HEK293 (cell line): ENCODE data around the gene KIF11.

Experiments
- GLIS2 ChIP-seq: fragments of 450-650 bp; formaldehyde crosslinking; IDR thresholded peaks from 2 replicates; pipeline ENCODE4 v1.5.1; 2016; ENCODE audit warnings: missing biosample characterization, missing genetic modification characterization
- HOXC10 ChIP-seq: sonication (generic); formaldehyde crosslinking; IDR thresholded peaks from 2 replicates; pipeline ENCODE4 v1.8.1; 2023; ENCODE audit warnings: mild to moderate bottlenecking, missing genetic modification reagents
- KLF17 ChIP-seq: fragments of 450-650 bp; formaldehyde crosslinking; IDR thresholded peaks from 2 replicates; pipeline ENCODE4 v1.5.1; 2016; ENCODE audit warnings: missing biosample characterization, missing genetic modification characterization
- SCRT1 ChIP-seq: fragments of 450-650 bp; formaldehyde crosslinking; IDR thresholded peaks from 2 replicates; pipeline ENCODE4 v1.5.1; 2016; ENCODE audit warnings: missing biosample characterization, missing genetic modification characterization, borderline replicate concordance
- ZBTB11 ChIP-seq: fragments of 450-650 bp; formaldehyde crosslinking; conservative IDR thresholded peaks from 2 replicates; pipeline ENCODE4 v1.5.1; 2016; ENCODE audit warnings: low read depth, missing biosample characterization, missing genetic modification characterization
- ZFP41 ChIP-seq: fragments of 450-650 bp; formaldehyde crosslinking; IDR thresholded peaks from 2 replicates; pipeline ENCODE4 v1.5.1; 2016; ENCODE audit warnings: missing biosample characterization, missing genetic modification characterization, borderline replicate concordance
- ZNF211 ChIP-seq: fragments of 450-650 bp; formaldehyde crosslinking; IDR thresholded peaks from 2 replicates; pipeline ENCODE4 v1.5.1; 2016; ENCODE audit warnings: low read depth, missing biosample characterization, missing genetic modification characterization
- ZNF350 ChIP-seq: fragments of 450-650 bp; formaldehyde crosslinking; IDR thresholded peaks from 2 replicates; pipeline ENCODE4 v1.5.0; 2017; ENCODE audit warnings: missing biosample characterization, mild to moderate bottlenecking, missing genetic modification characterization
- ZNF416 ChIP-seq: fragments of 450-650 bp; formaldehyde crosslinking; IDR thresholded peaks from 2 replicates; pipeline ENCODE4 v1.5.1; 2016; ENCODE audit warnings: missing biosample characterization, missing genetic modification characterization
- ZNF423 ChIP-seq: fragments of 450-650 bp; formaldehyde crosslinking; IDR thresholded peaks from 2 replicates; pipeline ENCODE4 v1.5.1; 2016; ENCODE audit warnings: missing biosample characterization, missing genetic modification characterization
- ZNF473 ChIP-seq: fragments of 450-650 bp; formaldehyde crosslinking; IDR thresholded peaks from 2 replicates; pipeline ENCODE4 v1.5.1; 2017; ENCODE audit warnings: missing biosample characterization, missing genetic modification characterization
- ZNF488 ChIP-seq: fragments of 450-650 bp; formaldehyde crosslinking; IDR thresholded peaks from 2 replicates; pipeline ENCODE4 v1.5.1; 2016; ENCODE audit warnings: missing biosample characterization, missing genetic modification characterization
- ZNF561 ChIP-seq: fragments of 450-650 bp; IDR thresholded peaks from 2 replicates; pipeline ENCODE4 v1.5.1; 2018; ENCODE audit warnings: missing biosample characterization, missing genetic modification characterization, borderline replicate concordance
- ZNF660 ChIP-seq: fragments of 450-650 bp; IDR thresholded peaks from 2 replicates; pipeline ENCODE4 v1.5.1; 2018; ENCODE audit warnings: missing biosample characterization, mild to moderate bottlenecking, missing genetic modification characterization
- ZNF785 ChIP-seq: fragments of 450-650 bp; formaldehyde crosslinking; IDR thresholded peaks from 2 replicates; pipeline ENCODE4 v1.5.1; 2016; ENCODE audit warnings: missing biosample characterization, missing genetic modification characterization
- ZSCAN30 ChIP-seq: fragments of 450-650 bp; IDR thresholded peaks from 2 replicates; pipeline ENCODE4 v1.5.1; 2018; ENCODE audit warnings: missing biosample characterization, mild to moderate bottlenecking, missing genetic modification characterization, moderate library complexity
- TF ChIP-seq, protein P1 (sequence below): fragments of 450-650 bp; IDR thresholded peaks from 2 replicates; pipeline ENCODE4 v1.5.1; 2018; ENCODE audit warnings: missing biosample characterization, mild to moderate bottlenecking, missing genetic modification characterization
- TF ChIP-seq, protein P2 (sequence below): fragments of 450-650 bp; formaldehyde crosslinking; IDR thresholded peaks from 2 replicates; pipeline ENCODE4 v1.5.1; 2016; ENCODE audit warnings: missing biosample characterization, missing genetic modification characterization
- TF ChIP-seq, protein P3 (sequence below): fragments of 450-650 bp; formaldehyde crosslinking; IDR thresholded peaks from 2 replicates; pipeline ENCODE4 v1.5.1; 2016; ENCODE audit warnings: missing biosample characterization, missing genetic modification characterization, borderline replicate concordance
- TF ChIP-seq, protein P4 (sequence below): fragments of 450-650 bp; formaldehyde crosslinking; IDR thresholded peaks from 2 replicates; pipeline ENCODE4 v1.5.1; 2016; ENCODE audit warnings: missing biosample characterization, missing genetic modification characterization
- TF ChIP-seq, protein P5 (sequence below): fragments of 450-650 bp; formaldehyde crosslinking; IDR thresholded peaks from 2 replicates; pipeline ENCODE4 v1.5.1; 2016; ENCODE audit warnings: missing biosample characterization, missing genetic modification characterization
- TF ChIP-seq, protein P6 (sequence below): fragments of 450-650 bp; formaldehyde crosslinking; IDR thresholded peaks from 2 replicates; pipeline ENCODE4 v1.5.1; 2017; ENCODE audit warnings: missing biosample characterization, missing genetic modification characterization

KIF11 gene

GRCh38 chr10:92572362-92573090 lies 20.4 kb upstream of the KIF11 start (continued):
- TF ChIP-seq ZNF416 (tag by site-specific recombination) (no peak), ZSCAN30 (tag by site-specific recombination) (no peak), ZNF473 (tag by site-specific recombination) (no peak), ZNF423 (tag by site-specific recombination) (no peak), GLIS2 (tag by site-specific recombination) (peak; percentile 22), ZNF660 (tag by site-specific recombination) (no peak), HOXC10 (CRISPR knock-in tag) (no peak), ZNF785 (tag by site-specific recombination) (no peak), ZNF211 (tag by site-specific recombination) (no peak), ZNF561 (no peak), KLF17 (tag by site-specific recombination) (no peak), ZFP41 (tag by site-specific recombination) (no peak), ZNF488 (tag by site-specific recombination) (no peak), SCRT1 (tag by site-specific recombination) (peak; percentile 55; the same call in 1 of the 2 replicates), ZNF350 (tag by site-specific recombination) (no peak), ZBTB11 (no peak)
- TF ChIP-seq, protein P1, sequence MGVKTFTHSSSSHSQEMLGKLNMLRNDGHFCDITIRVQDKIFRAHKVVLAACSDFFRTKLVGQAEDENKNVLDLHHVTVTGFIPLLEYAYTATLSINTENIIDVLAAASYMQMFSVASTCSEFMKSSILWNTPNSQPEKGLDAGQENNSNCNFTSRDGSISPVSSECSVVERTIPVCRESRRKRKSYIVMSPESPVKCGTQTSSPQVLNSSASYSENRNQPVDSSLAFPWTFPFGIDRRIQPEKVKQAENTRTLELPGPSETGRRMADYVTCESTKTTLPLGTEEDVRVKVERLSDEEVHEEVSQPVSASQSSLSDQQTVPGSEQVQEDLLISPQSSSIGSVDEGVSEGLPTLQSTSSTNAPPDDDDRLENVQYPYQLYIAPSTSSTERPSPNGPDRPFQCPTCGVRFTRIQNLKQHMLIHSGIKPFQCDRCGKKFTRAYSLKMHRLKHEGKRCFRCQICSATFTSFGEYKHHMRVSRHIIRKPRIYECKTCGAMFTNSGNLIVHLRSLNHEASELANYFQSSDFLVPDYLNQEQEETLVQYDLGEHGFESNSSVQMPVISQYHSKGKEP (tag by site-specific recombination), result no peak
- TF ChIP-seq, protein P2, sequence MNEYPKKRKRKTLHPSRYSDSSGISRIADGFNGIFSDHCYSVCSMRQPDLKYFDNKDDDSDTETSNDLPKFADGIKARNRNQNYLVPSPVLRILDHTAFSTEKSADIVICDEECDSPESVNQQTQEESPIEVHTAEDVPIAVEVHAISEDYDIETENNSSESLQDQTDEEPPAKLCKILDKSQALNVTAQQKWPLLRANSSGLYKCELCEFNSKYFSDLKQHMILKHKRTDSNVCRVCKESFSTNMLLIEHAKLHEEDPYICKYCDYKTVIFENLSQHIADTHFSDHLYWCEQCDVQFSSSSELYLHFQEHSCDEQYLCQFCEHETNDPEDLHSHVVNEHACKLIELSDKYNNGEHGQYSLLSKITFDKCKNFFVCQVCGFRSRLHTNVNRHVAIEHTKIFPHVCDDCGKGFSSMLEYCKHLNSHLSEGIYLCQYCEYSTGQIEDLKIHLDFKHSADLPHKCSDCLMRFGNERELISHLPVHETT (tag by site-specific recombination), result no peak
- TF ChIP-seq, protein P3, sequence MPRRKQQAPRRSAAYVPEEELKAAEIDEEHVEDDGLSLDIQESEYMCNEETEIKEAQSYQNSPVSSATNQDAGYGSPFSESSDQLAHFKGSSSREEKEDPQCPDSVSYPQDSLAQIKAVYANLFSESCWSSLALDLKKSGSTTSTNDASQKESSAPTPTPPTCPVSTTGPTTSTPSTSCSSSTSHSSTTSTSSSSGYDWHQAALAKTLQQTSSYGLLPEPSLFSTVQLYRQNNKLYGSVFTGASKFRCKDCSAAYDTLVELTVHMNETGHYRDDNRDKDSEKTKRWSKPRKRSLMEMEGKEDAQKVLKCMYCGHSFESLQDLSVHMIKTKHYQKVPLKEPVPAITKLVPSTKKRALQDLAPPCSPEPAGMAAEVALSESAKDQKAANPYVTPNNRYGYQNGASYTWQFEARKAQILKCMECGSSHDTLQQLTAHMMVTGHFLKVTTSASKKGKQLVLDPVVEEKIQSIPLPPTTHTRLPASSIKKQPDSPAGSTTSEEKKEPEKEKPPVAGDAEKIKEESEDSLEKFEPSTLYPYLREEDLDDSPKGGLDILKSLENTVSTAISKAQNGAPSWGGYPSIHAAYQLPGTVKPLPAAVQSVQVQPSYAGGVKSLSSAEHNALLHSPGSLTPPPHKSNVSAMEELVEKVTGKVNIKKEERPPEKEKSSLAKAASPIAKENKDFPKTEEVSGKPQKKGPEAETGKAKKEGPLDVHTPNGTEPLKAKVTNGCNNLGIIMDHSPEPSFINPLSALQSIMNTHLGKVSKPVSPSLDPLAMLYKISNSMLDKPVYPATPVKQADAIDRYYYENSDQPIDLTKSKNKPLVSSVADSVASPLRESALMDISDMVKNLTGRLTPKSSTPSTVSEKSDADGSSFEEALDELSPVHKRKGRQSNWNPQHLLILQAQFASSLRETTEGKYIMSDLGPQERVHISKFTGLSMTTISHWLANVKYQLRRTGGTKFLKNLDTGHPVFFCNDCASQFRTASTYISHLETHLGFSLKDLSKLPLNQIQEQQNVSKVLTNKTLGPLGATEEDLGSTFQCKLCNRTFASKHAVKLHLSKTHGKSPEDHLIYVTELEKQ, result no peak
- TF ChIP-seq, protein P4, sequence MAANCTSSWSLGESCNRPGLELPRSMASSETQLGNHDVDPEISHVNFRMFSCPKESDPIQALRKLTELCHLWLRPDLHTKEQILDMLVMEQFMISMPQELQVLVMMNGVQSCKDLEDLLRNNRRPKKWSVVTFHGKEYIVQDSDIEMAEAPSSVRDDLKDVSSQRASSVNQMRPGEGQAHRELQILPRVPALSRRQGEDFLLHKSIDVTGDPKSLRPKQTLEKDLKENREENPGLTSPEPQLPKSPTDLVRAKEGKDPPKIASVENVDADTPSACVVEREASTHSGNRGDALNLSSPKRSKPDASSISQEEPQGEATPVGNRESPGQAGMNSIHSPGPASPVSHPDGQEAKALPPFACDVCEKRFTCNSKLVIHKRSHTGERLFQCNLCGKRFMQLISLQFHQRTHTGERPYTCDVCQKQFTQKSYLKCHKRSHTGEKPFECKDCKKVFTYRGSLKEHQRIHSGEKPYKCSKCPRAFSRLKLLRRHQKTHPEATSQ (tag by site-specific recombination), result no peak
- TF ChIP-seq, protein P5, sequence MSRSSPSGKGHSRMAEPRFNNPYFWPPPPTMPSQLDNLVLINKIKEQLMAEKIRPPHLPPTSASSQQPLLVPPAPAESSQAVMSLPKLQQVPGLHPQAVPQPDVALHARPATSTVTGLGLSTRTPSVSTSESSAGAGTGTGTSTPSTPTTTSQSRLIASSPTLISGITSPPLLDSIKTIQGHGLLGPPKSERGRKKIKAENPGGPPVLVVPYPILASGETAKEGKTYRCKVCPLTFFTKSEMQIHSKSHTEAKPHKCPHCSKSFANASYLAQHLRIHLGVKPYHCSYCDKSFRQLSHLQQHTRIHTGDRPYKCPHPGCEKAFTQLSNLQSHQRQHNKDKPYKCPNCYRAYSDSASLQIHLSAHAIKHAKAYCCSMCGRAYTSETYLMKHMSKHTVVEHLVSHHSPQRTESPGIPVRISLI, result no peak
- TF ChIP-seq, protein P6, sequence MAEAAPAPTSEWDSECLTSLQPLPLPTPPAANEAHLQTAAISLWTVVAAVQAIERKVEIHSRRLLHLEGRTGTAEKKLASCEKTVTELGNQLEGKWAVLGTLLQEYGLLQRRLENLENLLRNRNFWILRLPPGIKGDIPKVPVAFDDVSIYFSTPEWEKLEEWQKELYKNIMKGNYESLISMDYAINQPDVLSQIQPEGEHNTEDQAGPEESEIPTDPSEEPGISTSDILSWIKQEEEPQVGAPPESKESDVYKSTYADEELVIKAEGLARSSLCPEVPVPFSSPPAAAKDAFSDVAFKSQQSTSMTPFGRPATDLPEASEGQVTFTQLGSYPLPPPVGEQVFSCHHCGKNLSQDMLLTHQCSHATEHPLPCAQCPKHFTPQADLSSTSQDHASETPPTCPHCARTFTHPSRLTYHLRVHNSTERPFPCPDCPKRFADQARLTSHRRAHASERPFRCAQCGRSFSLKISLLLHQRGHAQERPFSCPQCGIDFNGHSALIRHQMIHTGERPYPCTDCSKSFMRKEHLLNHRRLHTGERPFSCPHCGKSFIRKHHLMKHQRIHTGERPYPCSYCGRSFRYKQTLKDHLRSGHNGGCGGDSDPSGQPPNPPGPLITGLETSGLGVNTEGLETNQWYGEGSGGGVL (tag by site-specific recombination), result peak; percentile 77
